B cell (primary cell): ENCODE measurements around the gene GSG1L.

ENCODE experiments used
- CTCF ChIP-seq: fragments of 200-600 bp; IDR thresholded peaks from one replicate; pipeline ENCODE4 v1.8.0; 2022; ENCODE audit warnings: antibody characterized with exemption, mild to moderate bottlenecking
- EZH2 ChIP-seq: IDR thresholded peaks from 2 replicates; pipeline ENCODE4 v1.6.1; 2012; ENCODE audit warnings: borderline replicate concordance, low read depth, mild to moderate bottlenecking, moderate library complexity, low read length; ENCODE audit not compliant: insufficient read depth, poor library complexity, severe bottlenecking

- TF ChIP-seq CTCF: no peak
- TF ChIP-seq EZH2: no peak
These were observed 28.1 kb upstream of the GSG1L start for GRCh38 chr16:28091656-28092055.
